ENCODE data around the gene TNXB.
"Not testable (repeated sequence)": the region's sequence is repeated elsewhere in the genome, so short reads cannot be mapped to it uniquely, and the experiment has no call there.

GRCh38 chr6:32053314-32053713 lies 55.8 kb downstream of the TNXB start:
- not testable (repeated sequence) for TF ChIP-seq CTCF (conservative IDR thresholded peaks at IDR 0.05 in 1 of 2, IDR thresholded peaks at IDR 0.05 in 1 of 2; ENCODE audit: low read depth in 1 of 2, low read length in 2 of 2); EZH2 (IDR thresholded peaks at IDR 0.05; ENCODE audit: low read length, missing control alignments)
